Breast epithelium (tissue), 3 donors: ENCODE data around the gene COL4A5.

Source experiments
- CTCF ChIP-seq, 3 donors: fragments of 450-650 bp; IDR thresholded peaks; one replicate each; pipeline ENCODE4 v1.5.1; 2016 to 2017; ENCODE audit warnings: antibody characterized with exemption in 3 of 3, mild to moderate bottlenecking in 3 of 3, moderate library complexity in 3 of 3
- POLR2A ChIP-seq: fragments of 450-650 bp; IDR thresholded peaks from one replicate; pipeline ENCODE4 v1.6.1; 2016; ENCODE audit warnings: antibody characterized with exemption, mild to moderate bottlenecking, moderate library complexity
- POLR2AphosphoS5 ChIP-seq, 3 donors: sonication (generic); formaldehyde crosslinking; IDR thresholded peaks; one replicate each; pipeline ENCODE4 v1.6.1; 2017; ENCODE audit warnings: antibody characterized with exemption in 3 of 3

GRCh38 chrX:108557580-108557979 is 117.9 kb downstream of the COL4A5 start:
- TF ChIP-seq POLR2AphosphoS5 (IDR thresholded peaks at IDR 0.05) (no peak), CTCF (IDR thresholded peaks at IDR 0.05) (no peak), POLR2A (no peak)
